ENCODE results near the gene RUFY2.

RUFY2 gene

GRCh38 chr10:68365611-68366010 is 41.5 kb downstream of the RUFY2 start:
- Histone ChIP-seq H3K4me1 (ENCODE audit: low read depth, poor library complexity, severe bottlenecking) (no peaks in the 10 kb centered on the region), H3K27ac (no peak overlapping the region), H3K27me3 (ENCODE audit: insufficient read depth, low read depth) (no peaks in the 10 kb centered on the region), H4K20me1 (ENCODE audit: insufficient read depth) (no peaks in the 10 kb centered on the region), H3K4me2 (no peak overlapping the region), H2AFZ (ENCODE audit: low read depth) (no peak overlapping the region), H3K36me3 (ENCODE audit: insufficient read depth) (no peaks in the 10 kb centered on the region), H3K9ac (no peak overlapping the region), H3K4me3 (IDR thresholded peaks at IDR 0.05; ENCODE audit: insufficient read depth, low read depth, low read length) (no peak overlapping the region), H3K79me2 (ENCODE audit: insufficient read depth, low read depth) (no peaks in the 10 kb centered on the region)
- TF ChIP-seq CTCF (conservative IDR thresholded peaks at IDR 0.05; ENCODE audit: low read depth, low read length): no peak

- Histone ChIP-seq H3K4me1 (ENCODE audit: low read depth, poor library complexity, severe bottlenecking) (no peaks in the 10 kb centered on the region), H3K36me3 (ENCODE audit: insufficient read depth) (no peaks in the 10 kb centered on the region), H3K4me2 (no peak overlapping the region), H3K4me3 (IDR thresholded peaks at IDR 0.05; ENCODE audit: insufficient read depth, low read depth, low read length) (no peak overlapping the region), H4K20me1 (ENCODE audit: insufficient read depth) (no peaks in the 10 kb centered on the region), H3K9ac (no peak overlapping the region), H2AFZ (ENCODE audit: low read depth) (no peak overlapping the region), H3K79me2 (ENCODE audit: insufficient read depth, low read depth) (no peaks in the 10 kb centered on the region), H3K27me3 (ENCODE audit: insufficient read depth, low read depth) (no peaks in the 10 kb centered on the region), H3K27ac (no peak overlapping the region)
- no peak for TF ChIP-seq CTCF (conservative IDR thresholded peaks at IDR 0.05; ENCODE audit: low read depth, low read length)
These were observed 42.8 kb downstream of the RUFY2 start for GRCh38 chr10:68364101-68364886.

- Histone ChIP-seq H3K9ac (no peak overlapping the region), H3K27ac (no peak overlapping the region), H3K27me3 (ENCODE audit: insufficient read depth, low read depth) (no peaks in the 10 kb centered on the region), H3K4me3 (IDR thresholded peaks at IDR 0.05; ENCODE audit: insufficient read depth, low read depth, low read length) (no peak overlapping the region), H3K79me2 (ENCODE audit: insufficient read depth, low read depth) (no peaks in the 10 kb centered on the region), H3K36me3 (ENCODE audit: insufficient read depth) (no peaks in the 10 kb centered on the region), H2AFZ (ENCODE audit: low read depth) (no peak overlapping the region), H4K20me1 (ENCODE audit: insufficient read depth) (no peaks in the 10 kb centered on the region), H3K4me2 (no peak overlapping the region), H3K4me1 (ENCODE audit: low read depth, poor library complexity, severe bottlenecking) (no peaks in the 10 kb centered on the region)
- no peak for TF ChIP-seq CTCF (conservative IDR thresholded peaks at IDR 0.05; ENCODE audit: low read depth, low read length)
These were observed 44.5 kb downstream of the RUFY2 start for GRCh38 chr10:68362590-68362989.

- Histone ChIP-seq H3K27me3 (ENCODE audit: insufficient read depth, low read depth) (no peaks in the 10 kb centered on the region), H3K79me2 (ENCODE audit: insufficient read depth, low read depth) (no peaks in the 10 kb centered on the region), H3K27ac (no peak overlapping the region), H2AFZ (ENCODE audit: low read depth) (no peak overlapping the region), H3K4me2 (no peak overlapping the region), H3K4me3 (IDR thresholded peaks at IDR 0.05; ENCODE audit: insufficient read depth, low read depth, low read length) (no peak overlapping the region), H3K9ac (no peak overlapping the region), H4K20me1 (ENCODE audit: insufficient read depth) (no peaks in the 10 kb centered on the region), H3K36me3 (ENCODE audit: insufficient read depth) (no peaks in the 10 kb centered on the region), H3K4me1 (ENCODE audit: low read depth, poor library complexity, severe bottlenecking) (peaks cover 4% of the 10 kb centered on the region)
- no peak for TF ChIP-seq CTCF (conservative IDR thresholded peaks at IDR 0.05; ENCODE audit: low read depth, low read length)
These were observed 47.9 kb downstream of the RUFY2 start for GRCh38 chr10:68359189-68359588.
